Stimulated activated CD8-positive, alpha-beta memory T cell treated with anti-CD3 and anti-CD28 coated beads, Interleukin-2, amount 100 ng/mL, for 1 hour (primary cell): ENCODE measurements around the gene ELP1.
"Not testable (repeated sequence)": the region's sequence is repeated elsewhere in the genome, so short reads cannot be mapped to it uniquely, and the experiment has no call there.

Experiments used
- DNase-seq, 2 donors: peaks; one replicate each; pipeline ENCODE4 v3.0.0-alpha.2; 2020; ENCODE audit warnings: low read depth in 2 of 2

Gene ELP1

DNA sequence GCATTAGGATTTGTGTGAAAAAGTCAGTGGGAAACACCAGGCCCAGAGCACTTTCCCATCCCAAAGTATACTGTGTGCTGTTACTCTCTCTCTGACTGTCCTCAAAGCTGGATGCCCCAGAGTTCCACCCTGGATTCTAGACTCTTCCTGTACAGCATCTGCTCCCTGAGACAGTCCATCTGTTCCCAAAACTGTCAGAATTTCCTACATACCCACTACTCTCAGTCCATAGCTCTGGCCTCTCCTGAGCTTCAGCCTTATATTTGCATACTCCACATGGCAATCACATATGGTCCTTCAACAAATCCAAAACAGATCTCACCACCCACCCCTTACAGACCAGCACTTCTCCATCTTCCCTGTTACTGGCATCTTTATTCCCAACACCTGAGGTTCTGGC lies 9.5 kb downstream of the ELP1 start:
- DNase-seq: no peak

DNA sequence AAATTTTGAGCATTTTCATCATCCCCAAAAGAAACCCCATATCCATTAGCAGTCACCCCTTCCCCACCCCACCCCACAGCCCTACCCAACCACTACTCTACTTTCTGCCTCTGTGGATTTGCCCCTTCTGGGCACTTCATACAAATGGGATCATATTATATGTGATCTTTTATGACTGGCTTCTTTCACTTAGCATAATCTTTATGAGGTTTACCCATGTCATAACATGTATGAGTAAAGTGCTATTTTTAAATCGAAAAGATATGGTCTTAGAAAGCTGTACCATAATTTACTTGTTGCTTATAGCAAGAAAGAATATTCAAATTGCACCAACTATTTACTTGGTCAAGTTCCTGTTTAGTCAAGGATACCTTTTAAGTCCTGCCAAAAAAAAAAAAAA lies 12.7 kb downstream of the ELP1 start:
- no peak for DNase-seq

- DNase-seq: not testable (repeated sequence)
These were observed 13.5 kb downstream of the ELP1 start for GRCh38 chr9:108920401-108920800.

DNA sequence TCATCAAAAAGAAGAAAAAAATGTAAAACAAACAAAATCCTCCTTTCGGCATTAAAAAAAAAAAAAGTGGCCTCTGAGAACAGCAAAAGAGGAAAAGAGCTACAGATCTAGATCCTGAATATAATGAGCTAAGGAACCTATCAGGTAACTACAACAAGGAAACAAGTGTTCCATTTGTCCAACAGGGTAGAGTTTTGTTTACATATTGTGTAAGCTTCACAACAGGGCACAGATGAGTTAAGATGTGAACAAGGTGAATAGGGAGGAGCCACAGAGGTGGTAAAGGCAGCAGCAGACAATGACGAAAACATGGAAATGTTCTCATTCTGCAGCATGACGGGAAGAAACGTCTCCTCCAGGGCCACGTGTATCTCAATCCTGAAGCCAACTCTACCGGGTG lies 14.4 kb downstream of the ELP1 start:
- DNase-seq: no peak

DNA sequence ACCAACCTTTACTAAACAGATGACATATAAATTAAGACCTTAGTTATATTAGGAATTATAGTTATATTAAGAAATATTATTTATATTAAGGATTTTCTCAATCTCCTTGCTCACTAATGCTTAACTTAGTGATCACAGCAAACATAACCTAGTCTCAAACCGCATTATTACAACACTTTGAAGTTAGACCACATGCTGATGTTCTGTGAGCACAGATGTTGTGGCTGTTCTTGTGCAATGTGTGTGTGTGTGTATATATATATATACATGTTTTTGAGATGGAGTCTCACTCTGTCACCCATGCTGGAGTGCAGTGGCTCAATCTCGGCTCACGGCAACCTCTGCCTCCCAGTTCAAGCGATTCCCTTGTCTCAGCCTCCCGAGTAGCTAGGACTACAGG lies 20.5 kb downstream of the ELP1 start:
- no peak for DNase-seq

- no peak for DNase-seq
These were observed 22.1 kb downstream of the ELP1 start for GRCh38 chr9:108911820-108912219.

DNA sequence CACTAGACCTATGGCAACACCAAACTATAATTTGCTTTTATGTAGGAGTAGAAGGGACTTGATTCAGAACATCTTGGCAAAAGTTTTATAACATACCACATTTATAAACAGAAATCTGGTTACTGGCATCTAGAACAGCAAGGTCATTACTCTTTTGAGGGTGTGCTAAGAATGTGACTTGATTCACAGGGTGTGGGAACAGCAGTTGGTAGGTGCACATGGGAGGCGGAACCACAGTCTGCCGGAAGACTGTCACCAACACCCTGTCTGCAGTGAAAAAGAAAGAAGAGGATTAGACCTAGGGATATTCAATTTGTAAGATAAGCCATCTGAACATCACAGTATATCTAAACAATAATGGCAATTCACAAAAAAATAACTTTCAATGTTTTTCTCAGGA lies 23.0 kb downstream of the ELP1 start:
- DNase-seq: no peak

DNA sequence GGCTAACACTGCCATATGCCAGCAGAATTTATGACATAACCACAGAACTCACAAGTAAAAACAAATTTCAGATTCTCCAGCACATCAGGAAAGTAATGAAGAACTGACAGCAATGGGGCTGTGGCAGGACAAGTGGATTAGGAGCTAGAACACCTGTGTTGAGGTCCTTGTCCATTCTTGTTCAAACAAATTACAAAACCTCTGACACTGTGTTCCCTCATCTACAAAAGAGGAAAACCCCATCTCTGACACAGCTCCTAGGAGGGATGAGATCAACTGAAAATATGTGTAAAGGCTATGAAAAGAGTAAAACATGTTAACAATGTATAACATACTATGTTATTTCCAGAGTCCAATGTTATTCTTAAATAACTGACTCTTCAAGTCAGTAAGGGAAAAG lies 23.5 kb downstream of the ELP1 start:
- no peak for DNase-seq

- no peak for DNase-seq
These were observed 28.4 kb downstream of the ELP1 start for GRCh38 chr9:108905494-108905893.

DNA sequence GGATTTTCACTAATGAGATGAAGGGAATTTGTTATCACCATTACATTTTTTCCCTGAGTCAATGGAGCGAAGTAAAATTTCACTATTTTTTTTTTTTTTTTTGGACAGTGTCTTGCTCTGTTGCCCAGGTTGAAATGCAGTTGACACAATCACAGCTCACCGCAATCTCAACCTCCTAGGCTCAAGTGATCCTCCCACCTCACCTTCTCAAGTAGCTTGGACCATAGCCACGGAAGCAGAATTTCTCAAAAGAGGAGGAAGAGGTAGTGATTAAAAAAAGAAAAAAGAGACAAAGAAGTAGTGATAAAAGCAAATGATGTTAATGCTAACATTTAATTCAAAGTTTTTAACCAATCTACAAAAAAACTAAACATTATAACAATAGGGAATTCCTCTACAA lies 29.8 kb downstream of the ELP1 start:
- DNase-seq: no peak

- DNase-seq: no peak
These were observed 30.4 kb downstream of the ELP1 start for GRCh38 chr9:108903420-108904103.

- DNase-seq: no peak
These were observed 33.7 kb downstream of the ELP1 start for GRCh38 chr9:108900176-108900575.

GRCh38 chr9:108899023-108899695 lies 34.8 kb downstream of the ELP1 start:
- not testable (repeated sequence) for DNase-seq

DNA sequence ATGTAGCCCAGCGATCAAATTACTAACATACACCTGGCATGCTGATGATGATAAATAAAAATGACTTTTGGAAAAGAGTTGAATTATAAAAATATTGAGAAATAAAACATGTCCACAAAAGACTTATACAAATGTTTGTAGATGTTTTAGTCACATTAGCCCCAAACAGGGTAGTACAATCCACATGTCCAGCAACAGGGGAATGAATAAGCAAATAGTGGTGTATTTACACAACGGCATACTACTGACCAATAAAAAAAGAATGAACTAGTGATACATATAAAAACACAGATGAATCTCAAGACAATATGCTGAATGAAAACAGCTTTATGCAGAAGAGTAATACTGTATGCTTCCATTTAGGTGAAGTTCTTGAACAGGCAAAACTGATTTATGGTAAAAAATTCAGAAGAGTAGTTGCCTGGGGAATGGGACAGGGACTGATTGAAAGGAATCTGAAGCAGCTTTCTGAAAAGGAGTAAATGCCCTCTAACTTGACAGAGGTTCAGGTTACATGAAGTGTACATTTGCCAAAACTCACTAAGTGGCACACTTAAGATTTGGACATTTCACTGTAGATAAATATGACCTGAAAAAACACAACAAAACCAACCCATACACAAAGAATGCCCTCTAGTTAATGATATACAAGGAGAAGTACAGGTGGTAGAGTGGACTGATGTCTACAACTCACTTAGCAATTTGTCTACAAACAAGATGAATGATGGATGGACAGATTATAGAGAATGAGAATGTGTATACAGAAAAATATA lies 36.4 kb downstream of the ELP1 start:
- no peak for DNase-seq

- no peak for DNase-seq
These were observed 39.5 kb downstream of the ELP1 start for GRCh38 chr9:108894225-108894997.

DNA sequence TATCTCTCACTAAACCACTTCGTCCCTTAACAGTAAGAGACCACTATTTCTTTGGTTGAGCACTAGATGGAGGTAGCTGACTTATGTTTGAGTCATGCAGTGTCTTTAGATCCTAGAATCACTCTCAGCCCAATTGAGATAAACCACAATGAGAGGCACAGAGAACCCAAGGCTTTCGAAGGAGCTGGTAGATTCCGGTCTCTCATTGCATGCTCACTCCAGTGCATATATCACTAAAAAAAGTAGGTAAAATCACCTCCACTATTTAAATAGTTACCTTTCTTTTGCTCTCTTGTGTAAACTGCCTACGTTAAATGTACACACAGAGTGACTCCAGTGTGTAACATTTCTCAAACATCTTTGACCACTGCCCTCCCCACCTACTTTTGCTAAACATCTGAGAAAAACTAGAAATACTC lies 44.3 kb downstream of the ELP1 start:
- DNase-seq: no peak

- DNase-seq: not testable (repeated sequence)
These were observed 47.2 kb downstream of the ELP1 start for GRCh38 chr9:108886594-108887271.

DNA sequence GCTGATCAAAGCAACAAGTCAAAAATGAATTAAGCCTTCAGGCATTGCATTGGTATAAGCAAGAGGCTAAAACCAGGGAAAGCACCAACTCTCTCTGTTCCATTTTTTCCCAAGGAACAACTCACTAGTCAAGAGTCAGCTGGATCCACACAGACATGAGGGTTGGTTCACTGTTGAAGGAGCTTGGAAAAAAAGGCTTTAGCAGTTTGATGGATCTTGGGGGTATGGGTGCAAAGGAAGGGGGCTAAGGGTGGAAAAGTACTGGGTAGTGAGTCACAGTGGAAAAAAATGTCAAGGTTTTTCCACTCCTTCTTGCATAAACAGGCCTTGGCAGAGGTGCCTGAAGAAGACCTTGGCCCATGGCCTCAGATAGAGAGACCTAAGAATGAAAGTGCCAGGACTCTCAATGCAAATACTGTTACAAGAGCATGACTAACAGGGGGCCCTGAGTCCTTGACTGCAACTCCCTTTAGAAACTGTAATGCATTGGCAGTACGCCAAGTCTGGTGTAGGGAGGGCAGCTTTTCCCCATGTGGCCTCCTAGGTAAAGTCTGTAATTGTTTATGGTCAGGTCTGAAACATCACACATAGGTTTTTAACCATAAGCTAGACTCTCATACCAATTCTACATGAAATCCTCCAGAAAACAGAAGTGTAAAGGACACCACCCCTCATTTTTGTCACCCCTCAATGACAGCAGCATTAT lies 48.1 kb downstream of the ELP1 start:
- no peak for DNase-seq

- DNase-seq: no peak
These were observed 49.2 kb downstream of the ELP1 start for GRCh38 chr9:108884701-108885100.

- DNase-seq: no peak
These were observed 50.8 kb downstream of the ELP1 start for GRCh38 chr9:108883085-108883484.
